ENCODE results near the gene CTNNA3. TPM values are rescaled to one million over a fixed set of nuclear protein-coding genes. Genes with fewer than 3 reads are reported as not detected.

Gene CTNNA3
- total RNA-seq, 1 experiment from 2014 or later: 0.02 TPM

- no peaks in the 10 kb centered on the region for H3K27me3 Mint-ChIP-seq (ENCODE audit: insufficient read depth, unreplicated experiment)
- no peak for DNase-seq (ENCODE audit: unreplicated experiment)
- ChIA-PET POLR2A (no interaction called here), CTCF (no interaction called here)
- BruUV-seq (replicated peaks): no TSS peak
- intact Hi-C loops (cut with micrococcal nuclease): loop anchor here (5.0 to 10.0 kb wide), 2 partner anchors 442 to 1451 kb away; no protein-coding TSS in a partner anchor
- no peak overlapping the region for H3K27ac Mint-ChIP-seq (ENCODE audit: low read depth, unreplicated experiment)
- no peak for TF ChIP-seq CTCF (IDR thresholded peaks at IDR 0.05; ENCODE audit: unreplicated experiment)
- H3K36me3 Mint-ChIP-seq (ENCODE audit: insufficient read depth, unreplicated experiment): no peaks in the 10 kb centered on the region
- no peaks in the 10 kb centered on the region for H3K9me3 Mint-ChIP-seq (ENCODE audit: unreplicated experiment)
- no peak overlapping the region for H3K4me3 Mint-ChIP-seq (ENCODE audit: unreplicated experiment)
- H3K4me1 Mint-ChIP-seq (ENCODE audit: insufficient read depth, unreplicated experiment): no peaks in the 10 kb centered on the region
These were observed 1513.0 kb downstream of the CTNNA3 start for GRCh38 chr10:66183028-66183427.

- no peaks in the 10 kb centered on the region for H3K36me3 Mint-ChIP-seq (ENCODE audit: insufficient read depth, unreplicated experiment)
- POLR2A ChIA-PET: no interaction called here
- CTCF ChIA-PET: interaction anchor here (0.7 to 2.9 kb wide), 8 partner anchors 12 to 1449 kb away, joined by 3 to 9 read pairs (median 3); no protein-coding TSS in a partner anchor
These were observed 1515.2 kb downstream of the CTNNA3 start for GRCh38 chr10:66180581-66181318.

GRCh38 chr10:66180021-66180420 is 1516.0 kb downstream of the CTNNA3 start:
- ChIA-PET POLR2A (interaction anchor here (1.1 kb wide), 1 partner anchor 610 kb away, joined by 3 read pairs; no protein-coding TSS in a partner anchor), CTCF (interaction anchor here (0.6 to 2.9 kb wide), 12 partner anchors 12 to 1448 kb away, joined by 3 to 9 read pairs (median 3); no protein-coding TSS in a partner anchor)
- TF ChIP-seq CTCF (IDR thresholded peaks at IDR 0.05; ENCODE audit: unreplicated experiment): no peak
- no TSS peak for BruUV-seq (replicated peaks)
- H3K27me3 Mint-ChIP-seq (ENCODE audit: insufficient read depth, unreplicated experiment): no peaks in the 10 kb centered on the region
- no peaks in the 10 kb centered on the region for H3K4me1 Mint-ChIP-seq (ENCODE audit: insufficient read depth, unreplicated experiment)
- H3K9me3 Mint-ChIP-seq (ENCODE audit: unreplicated experiment): no peaks in the 10 kb centered on the region
- no peak overlapping the region for H3K4me3 Mint-ChIP-seq (ENCODE audit: unreplicated experiment)
- intact Hi-C loops (cut with micrococcal nuclease): loop anchor here (1.0 to 10.0 kb wide), 4 partner anchors 445 to 1448 kb away; no protein-coding TSS in a partner anchor
- no peaks in the 10 kb centered on the region for H3K36me3 Mint-ChIP-seq (ENCODE audit: insufficient read depth, unreplicated experiment)
- DNase-seq (ENCODE audit: unreplicated experiment): no peak
- no peak overlapping the region for H3K27ac Mint-ChIP-seq (ENCODE audit: low read depth, unreplicated experiment)

More at GRCh38 chr10:66180581-66181318, 1515.2 kb downstream of the CTNNA3 start:
- Mint-ChIP-seq H3K4me1 (ENCODE audit: insufficient read depth, unreplicated experiment) (no peaks in the 10 kb centered on the region), H3K4me3 (ENCODE audit: unreplicated experiment) (no peak overlapping the region), H3K27ac (ENCODE audit: low read depth, unreplicated experiment) (no peak overlapping the region), H3K9me3 (ENCODE audit: unreplicated experiment) (no peaks in the 10 kb centered on the region), H3K27me3 (ENCODE audit: insufficient read depth, unreplicated experiment) (no peaks in the 10 kb centered on the region)
- no TSS peak for BruUV-seq (replicated peaks)
- DNase-seq (ENCODE audit: unreplicated experiment): peak; percentile 68
- peak; percentile 59 for TF ChIP-seq CTCF (IDR thresholded peaks at IDR 0.05; ENCODE audit: unreplicated experiment)
- intact Hi-C loops (cut with micrococcal nuclease): loop anchor here (1.0 to 10.0 kb wide), 4 partner anchors 444 to 1448 kb away; no protein-coding TSS in a partner anchor

GRCh38 chr10:66176772-66177171 is 1519.2 kb downstream of the CTNNA3 start:
- POLR2A ChIA-PET: no interaction called here
- CTCF ChIA-PET: interaction anchor here (0.7 kb wide), 1 partner anchor 1198 kb away, joined by 4 read pairs; no protein-coding TSS in a partner anchor

More at GRCh38 chr10:66176772-66177171, 1519.2 kb downstream of the CTNNA3 start:
- intact Hi-C loops (cut with micrococcal nuclease): no loop called here
- Mint-ChIP-seq H3K36me3 (ENCODE audit: insufficient read depth, unreplicated experiment) (no peaks in the 10 kb centered on the region), H3K9me3 (ENCODE audit: unreplicated experiment) (no peaks in the 10 kb centered on the region), H3K27me3 (ENCODE audit: insufficient read depth, unreplicated experiment) (no peaks in the 10 kb centered on the region), H3K4me1 (ENCODE audit: insufficient read depth, unreplicated experiment) (no peaks in the 10 kb centered on the region), H3K4me3 (ENCODE audit: unreplicated experiment) (no peak overlapping the region), H3K27ac (ENCODE audit: low read depth, unreplicated experiment) (no peak overlapping the region)
- DNase-seq (ENCODE audit: unreplicated experiment): peak; percentile 51
- no TSS peak for BruUV-seq (replicated peaks)
- no peak for TF ChIP-seq CTCF (IDR thresholded peaks at IDR 0.05; ENCODE audit: unreplicated experiment)
